ENCODE results near the gene RAB31.

RAB31 gene

GRCh38 chr18:9738266-9738969 is 30.3 kb downstream of the RAB31 start:
- no peak for DNase-seq

GRCh38 chr18:9739516-9739915 is 31.4 kb downstream of the RAB31 start:
- DNase-seq: no peak

DNA sequence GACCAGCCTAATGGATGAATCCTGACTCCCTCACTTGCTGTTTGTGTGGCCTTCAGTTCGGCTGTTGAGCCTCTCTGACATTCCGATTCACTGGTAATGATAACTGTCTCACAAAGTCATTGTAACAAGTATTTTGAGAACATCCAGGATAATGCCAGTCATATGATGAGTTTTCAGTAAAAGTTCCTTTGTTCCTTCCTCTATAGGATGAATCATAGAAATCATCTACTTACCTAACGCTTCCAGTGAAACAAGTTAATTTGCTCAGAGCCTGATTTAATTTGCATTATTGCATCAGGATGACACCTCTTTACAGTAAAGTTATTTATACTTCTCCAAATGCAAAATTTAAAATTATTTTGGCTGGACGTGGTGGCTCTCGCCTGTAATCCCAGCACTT is 32.0 kb downstream of the RAB31 start:
- no peak for DNase-seq

- no peak for DNase-seq
Measured at GRCh38 chr18:9741406-9741792, 33.3 kb downstream of the RAB31 start.

GRCh38 chr18:9741793-9742523 is 33.9 kb downstream of the RAB31 start:
- no peak for DNase-seq

DNA sequence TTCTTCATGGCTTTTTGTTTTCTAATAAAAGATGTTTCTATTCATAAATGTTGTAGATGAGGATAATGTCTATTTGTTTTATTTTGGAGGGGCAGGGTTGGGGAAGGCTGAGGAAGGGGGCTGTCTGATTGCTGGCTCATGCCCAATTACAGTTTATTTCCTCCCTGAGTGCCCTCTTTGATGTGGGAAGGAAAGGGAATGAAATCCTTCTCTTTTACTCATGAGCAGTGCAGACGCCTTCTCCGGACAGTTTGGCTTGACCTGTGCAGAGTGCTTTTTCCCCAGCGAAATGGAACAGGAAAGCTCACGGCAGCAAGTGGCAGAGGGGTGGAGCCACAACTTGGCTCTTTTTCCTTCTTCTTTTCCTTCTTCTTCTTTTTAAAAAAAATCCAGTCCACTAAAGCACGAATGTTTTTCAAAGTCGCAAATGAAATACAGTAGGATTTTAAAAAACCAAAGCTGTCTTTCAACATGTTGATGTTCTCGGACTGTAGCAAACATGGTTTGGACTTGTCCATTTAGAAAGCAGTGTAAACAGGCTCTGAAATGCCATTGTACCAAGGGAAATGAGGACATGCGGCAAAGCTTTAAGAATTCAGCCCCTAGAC is 34.5 kb downstream of the RAB31 start:
- no peak for DNase-seq

DNA sequence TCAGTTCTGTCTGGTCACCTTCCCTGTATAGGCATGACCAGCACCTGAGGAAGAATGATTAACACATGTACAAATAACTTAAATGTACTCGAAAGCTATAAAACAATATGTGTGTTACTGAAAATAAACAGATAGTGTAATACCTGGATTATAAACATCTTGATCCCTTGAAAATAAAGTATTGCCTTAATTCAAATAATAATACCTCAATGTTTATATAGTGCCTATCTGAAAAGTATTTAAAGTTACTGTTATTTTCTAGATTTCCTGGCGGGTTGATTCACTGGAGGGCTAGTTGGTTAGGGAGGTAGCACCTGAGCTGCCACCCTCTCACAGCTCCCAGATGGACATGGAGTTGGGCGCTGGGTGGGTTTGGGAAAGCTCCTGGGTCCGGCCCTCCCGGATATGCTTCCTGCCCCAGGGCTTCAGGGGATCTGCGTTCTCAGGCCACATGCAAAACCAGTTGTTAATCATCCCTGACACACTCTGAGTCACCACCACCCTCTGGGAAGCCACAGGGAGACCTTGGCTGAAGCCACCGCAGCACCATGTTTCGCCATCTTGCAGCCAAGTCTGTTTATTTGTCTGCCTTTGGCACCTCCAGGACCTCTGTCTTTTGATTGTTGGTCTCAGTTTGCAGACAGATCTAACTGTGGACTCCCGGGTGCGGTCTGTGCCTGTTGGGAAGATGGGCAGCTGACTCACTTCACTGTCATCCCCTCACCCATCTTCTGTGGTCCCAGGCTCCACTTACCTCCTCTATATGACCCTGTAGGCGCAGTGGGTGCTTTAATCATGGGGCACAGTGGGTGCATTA is 35.3 kb downstream of the RAB31 start:
- no peak for DNase-seq

DNA sequence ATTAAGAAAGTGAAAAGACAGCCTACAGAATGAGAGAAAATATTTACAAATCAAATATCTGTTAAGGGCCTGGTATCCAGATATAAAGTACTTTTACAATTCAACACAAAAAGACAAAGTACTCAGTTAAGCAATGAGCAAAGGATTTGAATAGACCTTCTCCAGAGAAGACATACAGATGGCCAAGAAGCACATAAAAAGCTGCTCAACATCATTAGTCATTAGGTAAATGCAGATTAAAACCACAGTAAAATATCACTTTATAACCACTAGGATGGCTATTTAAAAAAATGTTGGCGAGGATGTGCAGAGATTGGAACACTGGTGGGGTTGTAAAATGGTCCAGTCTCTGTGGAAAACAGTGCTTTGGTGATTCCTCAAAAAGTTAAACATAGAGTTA is 38.9 kb downstream of the RAB31 start:
- no peak for DNase-seq

DNA sequence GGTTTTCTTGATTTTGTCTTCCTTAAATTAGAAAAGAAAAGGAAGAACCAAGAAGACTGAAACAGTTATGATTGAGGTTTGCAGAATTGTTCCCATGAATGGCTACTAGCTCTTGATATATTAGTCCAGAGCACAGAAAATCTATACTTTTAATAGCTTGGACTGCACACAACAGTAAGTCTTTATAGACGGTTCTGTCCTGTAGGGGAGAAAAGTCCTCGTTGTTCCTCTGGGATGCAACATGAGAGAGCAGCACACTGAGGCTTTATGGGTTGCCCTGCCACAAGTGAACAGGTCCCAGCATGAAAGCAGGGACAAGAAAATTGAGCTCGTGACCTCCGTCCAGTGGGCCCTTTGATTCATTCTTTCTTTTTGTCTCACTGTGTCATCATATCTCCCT is 41.5 kb downstream of the RAB31 start:
- DNase-seq: no peak

DNA sequence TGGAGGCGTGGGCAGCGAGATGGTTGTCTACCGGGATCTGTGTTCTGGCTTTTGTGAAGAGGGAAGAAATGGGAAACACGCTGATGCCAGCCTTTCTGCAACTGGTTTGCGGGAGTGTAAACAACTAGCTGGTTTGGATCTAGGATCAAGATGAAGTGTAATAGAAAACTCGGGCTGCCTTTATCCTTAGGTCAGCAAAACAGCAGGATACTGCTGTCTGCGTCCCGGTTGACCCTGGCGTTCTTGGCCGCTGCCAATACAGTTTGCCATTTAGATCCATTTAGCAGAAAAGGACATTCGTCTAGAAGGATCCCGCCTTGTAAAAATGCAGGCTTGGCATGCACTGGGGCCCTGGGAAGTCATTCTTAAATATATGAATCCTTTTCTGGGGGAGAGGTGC is 42.0 kb downstream of the RAB31 start:
- DNase-seq: no peak

DNA sequence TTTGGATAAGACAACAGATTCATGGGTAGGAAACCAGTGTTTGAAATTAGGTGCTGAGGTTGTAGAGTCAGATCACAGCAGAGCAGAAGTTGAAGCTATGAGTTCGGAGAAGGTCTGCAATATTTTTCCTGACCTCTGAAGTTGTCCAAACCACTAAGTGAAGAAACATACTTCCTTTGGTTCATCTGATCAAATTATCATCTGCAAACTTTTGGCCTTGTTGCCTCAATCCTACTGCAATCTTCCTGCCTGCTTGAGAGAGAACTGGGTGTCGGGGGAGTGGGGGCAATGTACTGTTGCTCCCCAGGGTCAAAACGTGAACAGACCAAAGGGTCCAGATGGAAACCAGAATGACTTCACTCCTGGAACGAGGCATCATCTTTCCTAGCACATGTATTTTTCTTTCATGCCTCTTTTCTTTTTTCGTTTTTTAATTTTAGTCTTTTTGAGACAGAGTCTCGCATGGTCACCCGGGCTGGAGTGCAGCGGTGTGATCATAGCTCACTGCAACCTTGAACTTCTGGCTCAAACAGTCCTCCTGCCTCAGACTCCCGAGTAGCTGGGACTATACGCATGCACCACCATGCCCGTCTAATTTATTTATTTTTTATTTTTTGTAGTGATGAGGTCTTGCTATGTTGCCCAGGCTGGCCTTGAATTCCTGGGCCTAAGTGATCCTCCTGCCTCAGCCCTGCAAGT is 42.7 kb downstream of the RAB31 start:
- no peak for DNase-seq

GRCh38 chr18:9751371-9752031 is 43.4 kb downstream of the RAB31 start:
- DNase-seq: no peak

- DNase-seq: no peak
Measured at GRCh38 chr18:9753846-9754245, 45.7 kb downstream of the RAB31 start.

- no peak for DNase-seq
Measured at GRCh38 chr18:9755110-9755509, 47.0 kb downstream of the RAB31 start.

GRCh38 chr18:9755615-9756014 is 47.5 kb downstream of the RAB31 start:
- no peak for DNase-seq

DNA sequence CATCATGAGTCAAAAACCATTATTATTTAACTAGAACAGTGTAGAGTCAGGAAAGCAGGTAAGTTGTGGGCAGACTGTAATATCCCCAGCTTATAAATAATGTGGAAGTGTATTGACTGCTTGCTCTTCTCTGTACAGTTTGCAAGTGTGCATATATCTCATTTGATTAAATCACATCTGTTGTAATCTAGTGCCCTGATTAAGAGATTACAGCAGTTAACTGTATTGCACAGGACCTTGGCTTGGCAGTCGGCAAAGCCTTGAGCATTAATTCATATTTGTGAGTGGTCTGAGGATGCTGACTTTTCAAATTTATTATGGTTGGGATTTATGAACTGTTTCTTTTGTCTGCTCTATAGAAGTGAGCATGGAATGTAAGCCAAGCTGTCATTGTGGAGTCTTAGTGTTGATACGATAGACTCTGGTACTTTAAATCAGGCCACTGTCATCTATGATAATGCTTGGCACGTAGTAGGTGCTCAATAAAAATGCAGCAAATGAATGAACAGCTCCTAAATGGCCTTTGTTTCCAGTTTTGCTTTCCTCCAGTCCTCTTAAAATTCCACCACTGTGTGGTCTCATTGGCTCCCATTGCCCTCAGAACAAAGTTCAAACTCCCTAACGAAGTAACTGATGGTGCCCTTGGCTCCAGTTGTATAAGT is 48.3 kb downstream of the RAB31 start:
- no peak for DNase-seq

GRCh38 chr18:9756933-9757470 is 48.9 kb downstream of the RAB31 start:
- DNase-seq: no peak

- DNase-seq: no peak
Measured at GRCh38 chr18:9757827-9758621, 49.9 kb downstream of the RAB31 start.

- no peak for DNase-seq
Measured at GRCh38 chr18:9758624-9759075, 50.5 kb downstream of the RAB31 start.

GRCh38 chr18:9760641-9761040 is 52.5 kb downstream of the RAB31 start:
- DNase-seq: no peak

All from SHP77 (cell line).